Peyer's patch (tissue), 4 donors: ENCODE results near the gene ZNF618. TPM values are rescaled to one million over a fixed set of nuclear protein-coding genes. Genes with fewer than 3 reads are reported as not detected.
"Not testable (repeated sequence)": the region's sequence is repeated elsewhere in the genome, so short reads cannot be mapped to it uniquely, and the experiment has no call there.

ENCODE experiments used
- DNase-seq, 3 donors: peaks; one replicate each; pipeline ENCODE4 v3.0.0-alpha.2; 2017 to 2019
- H3K27ac ChIP-seq, 4 donors: fragments of 200-600 bp; sonication (generic); one replicate each; pipeline ENCODE4 v1.5.1; 2016 to 2019
- H3K27me3 ChIP-seq, 2 donors: fragments of 200-600 bp; sonication (generic); one replicate each; pipeline ENCODE4 v1.5.1; 2019
- H3K36me3 ChIP-seq, 3 donors: fragments of 200-600 bp; sonication (generic); one replicate each; pipeline ENCODE4 v1.5.1; 2016 to 2019
- H3K4me1 ChIP-seq, 4 donors: fragments of 200-600 bp; sonication (generic); one replicate each; pipeline ENCODE4 v1.5.1; 2016 to 2019
- H3K4me3 ChIP-seq, 4 donors: fragments of 200-600 bp; sonication (generic); 1 replicate in 3 of 4; 2 replicates in 1 of 4; pipeline ENCODE4 v1.5.1; 2016 to 2019; ENCODE audit warnings: mild to moderate bottlenecking in 1 of 4
- H3K9me3 ChIP-seq, 4 donors: fragments of 200-600 bp; sonication (generic); one replicate each; pipeline ENCODE4 v1.5.1; 2016 to 2019; ENCODE audit warnings: mild to moderate bottlenecking in 1 of 4
- CTCF ChIP-seq, 6 experiments: fragments of 450-650 bp in 4 of 6; fragments of 200-600 bp in 2 of 6; sonication (generic) in 1 of 6; IDR thresholded peaks; one replicate each; pipeline ENCODE4 v1.5.1; 2017 to 2019; ENCODE audit warnings: antibody characterized with exemption in 6 of 6, mild to moderate bottlenecking in 3 of 6, moderate library complexity in 1 of 6
- POLR2A ChIP-seq, 2 donors: fragments of 450-650 bp; IDR thresholded peaks; one replicate each; pipeline ENCODE4 v1.5.1; 2017; ENCODE audit warnings: antibody characterized with exemption in 2 of 2, mild to moderate bottlenecking in 2 of 2, moderate library complexity in 2 of 2
- total RNA-seq, 4 donors: library from RNA; depleted of rRNA; stranded (reverse); fragments of >200 nt; gene quantifications; one replicate each; pipeline ENCODE4 v1.1.0, GENCODE V29; 2016

The ZNF618 gene
- total RNA-seq, 4 donors from 2014 or later: 2.8 to 26.4 (median 4.1) TPM

- TF ChIP-seq POLR2A (IDR thresholded peaks at IDR 0.05) (no peak), CTCF (IDR thresholded peaks at IDR 0.05) (no peak)
- H3K4me3 ChIP-seq: no peak overlapping the region
Measured at GRCh38 chr9:113995963-113996362, 119.9 kb downstream of the ZNF618 start.

GRCh38 chr9:113996531-113997001 lies 120.5 kb downstream of the ZNF618 start:
- TF ChIP-seq POLR2A (IDR thresholded peaks at IDR 0.05) (no peak), CTCF (IDR thresholded peaks at IDR 0.05) (no peak)
- peak in 2 of 3 donors; percentile 15 to 21 for DNase-seq
- H3K36me3 ChIP-seq: no peaks in the 10 kb centered on the region

More at GRCh38 chr9:113995963-113996362, 119.9 kb downstream of the ZNF618 start:
- Histone ChIP-seq H3K4me1 (peaks cover 0 to 3% (median 0%) of the 10 kb centered on the region in 4 donors), H3K27ac (no peak overlapping the region), H3K36me3 (no peaks in the 10 kb centered on the region), H3K9me3 (no peaks in the 10 kb centered on the region), H3K27me3 (no peaks in the 10 kb centered on the region)
- peak in 2 of 3 donors; percentile 10 to 13 for DNase-seq

GRCh38 chr9:113997064-113997463 lies 121.0 kb downstream of the ZNF618 start:
- not testable (repeated sequence) for H3K4me3 ChIP-seq, H3K4me1 ChIP-seq, H3K9me3 ChIP-seq, DNase-seq, H3K36me3 ChIP-seq, H3K27me3 ChIP-seq, H3K27ac ChIP-seq

More at GRCh38 chr9:113996531-113997001, 120.5 kb downstream of the ZNF618 start:
- peaks cover 0 to 3% (median 0%) of the 10 kb centered on the region in 4 donors for H3K4me1 ChIP-seq
- no peak overlapping the region for H3K27ac ChIP-seq
- H3K9me3 ChIP-seq: no peaks in the 10 kb centered on the region
- H3K27me3 ChIP-seq: no peaks in the 10 kb centered on the region
- H3K4me3 ChIP-seq: no peak overlapping the region

GRCh38 chr9:113997610-113998009 lies 121.5 kb downstream of the ZNF618 start:
- TF ChIP-seq POLR2A (IDR thresholded peaks at IDR 0.05) (no peak), CTCF (IDR thresholded peaks at IDR 0.05) (no peak)
- Histone ChIP-seq H3K27me3 (no peaks in the 10 kb centered on the region), H3K4me1 (peaks cover 0 to 1% (median 0%) of the 10 kb centered on the region in 4 donors), H3K4me3 (no peak overlapping the region), H3K36me3 (no peaks in the 10 kb centered on the region), H3K27ac (no peak overlapping the region), H3K9me3 (no peaks in the 10 kb centered on the region)
- DNase-seq: peak in 2 of 3 donors; percentile 24 to 34

- DNase-seq: peak in 1 of 3 donors; percentile 22
- H3K36me3 ChIP-seq: no peaks in the 10 kb centered on the region
- H3K4me3 ChIP-seq: no peak overlapping the region
- no peaks in the 10 kb centered on the region for H3K4me1 ChIP-seq
- no peaks in the 10 kb centered on the region for H3K27me3 ChIP-seq
- TF ChIP-seq CTCF (IDR thresholded peaks at IDR 0.05): no peak
- TF ChIP-seq POLR2A (IDR thresholded peaks at IDR 0.05): no peak
- H3K27ac ChIP-seq: no peak overlapping the region
- H3K9me3 ChIP-seq: no peaks in the 10 kb centered on the region
Measured at GRCh38 chr9:113998114-113998513, 122.0 kb downstream of the ZNF618 start.

- Histone ChIP-seq H3K4me1 (no peaks in the 10 kb centered on the region), H3K4me3 (no peak overlapping the region), H3K9me3 (no peaks in the 10 kb centered on the region), H3K36me3 (no peaks in the 10 kb centered on the region), H3K27ac (no peak overlapping the region), H3K27me3 (no peaks in the 10 kb centered on the region)
- peak in 2 of 3 donors; percentile 40 to 43 for DNase-seq
- TF ChIP-seq CTCF (IDR thresholded peaks at IDR 0.05) (peak in 1 of 6 experiments; percentile 6), POLR2A (IDR thresholded peaks at IDR 0.05) (no peak)
Measured at GRCh38 chr9:113998525-113999255, 122.6 kb downstream of the ZNF618 start.
